Activated CD4-positive, CD25-positive, alpha-beta regulatory T cell treated with anti-CD3 and anti-CD28 coated beads, Interleukin-2, amount 50 U/mL, for 16 hours (primary cell): ENCODE data around the gene HDAC4.
"Not testable (repeated sequence)": the region's sequence is repeated elsewhere in the genome, so short reads cannot be mapped to it uniquely, and the experiment has no call there.

ENCODE experiments used
- DNase-seq: peaks from one replicate; pipeline ENCODE4 v3.0.0-alpha.2; 2020; ENCODE audit warnings: low read depth, low spot score

Gene HDAC4

DNA sequence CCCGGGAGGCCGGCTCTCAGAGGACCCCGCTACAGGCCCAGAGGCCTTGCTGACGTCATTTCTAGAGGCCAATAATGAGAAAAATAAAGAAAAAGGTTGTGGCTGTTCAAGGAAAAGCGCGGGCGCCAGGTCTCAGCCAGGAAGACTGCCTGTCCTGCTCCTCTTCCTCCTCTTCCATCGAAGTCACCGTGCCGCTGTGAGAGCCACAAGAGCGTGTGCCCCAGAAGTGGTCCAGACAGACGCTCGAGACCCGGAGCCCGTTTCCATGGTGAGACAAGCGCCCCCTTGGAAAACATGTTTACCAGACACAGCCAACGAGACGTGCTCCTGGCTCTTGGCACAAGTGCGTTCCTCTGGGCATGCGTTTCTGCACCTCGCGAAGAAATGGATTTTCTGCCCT lies 210.5 kb downstream of the HDAC4 start:
- DNase-seq: no peak

DNA sequence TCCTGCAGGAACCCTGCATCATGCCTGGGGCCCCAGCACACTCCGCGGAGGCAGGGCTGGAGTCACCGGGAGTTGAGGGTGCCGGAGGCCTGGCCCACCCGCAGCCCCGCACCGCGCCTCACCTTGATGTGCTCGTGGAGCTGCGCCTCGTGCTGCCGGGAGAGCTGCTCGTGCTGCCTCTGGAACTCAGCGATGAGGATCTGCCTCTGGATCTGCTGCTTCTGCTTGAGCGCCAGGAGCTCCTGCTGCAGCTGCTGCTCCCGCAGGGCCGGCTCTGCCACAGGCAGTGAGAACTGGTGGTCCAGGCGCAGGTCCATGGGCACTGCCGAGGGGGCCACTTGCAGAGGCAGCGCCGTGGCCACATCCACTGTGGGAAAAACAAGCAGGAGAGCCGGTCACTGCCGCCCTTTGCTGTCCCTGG lies 211.1 kb downstream of the HDAC4 start:
- no peak for DNase-seq

DNA sequence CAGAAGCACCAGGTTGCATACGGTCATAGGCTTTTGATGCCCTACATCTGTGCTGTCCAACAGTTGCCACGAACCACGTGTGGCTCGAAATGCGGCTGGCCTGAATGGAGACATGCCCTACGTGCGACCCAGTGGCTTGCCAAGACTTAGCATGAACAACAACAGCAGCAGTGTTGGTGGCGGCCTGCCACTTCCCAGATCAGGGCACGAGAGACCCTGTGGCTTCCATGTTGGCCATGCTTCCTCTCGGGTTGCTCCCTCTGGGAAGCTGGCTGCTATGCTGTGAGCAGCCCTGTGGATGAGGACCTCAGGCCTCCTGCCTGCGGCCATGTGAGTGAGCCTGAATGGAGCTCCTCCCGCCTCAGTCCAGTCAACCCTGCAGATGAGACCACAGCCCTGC lies 212.3 kb downstream of the HDAC4 start:
- no peak for DNase-seq

DNA sequence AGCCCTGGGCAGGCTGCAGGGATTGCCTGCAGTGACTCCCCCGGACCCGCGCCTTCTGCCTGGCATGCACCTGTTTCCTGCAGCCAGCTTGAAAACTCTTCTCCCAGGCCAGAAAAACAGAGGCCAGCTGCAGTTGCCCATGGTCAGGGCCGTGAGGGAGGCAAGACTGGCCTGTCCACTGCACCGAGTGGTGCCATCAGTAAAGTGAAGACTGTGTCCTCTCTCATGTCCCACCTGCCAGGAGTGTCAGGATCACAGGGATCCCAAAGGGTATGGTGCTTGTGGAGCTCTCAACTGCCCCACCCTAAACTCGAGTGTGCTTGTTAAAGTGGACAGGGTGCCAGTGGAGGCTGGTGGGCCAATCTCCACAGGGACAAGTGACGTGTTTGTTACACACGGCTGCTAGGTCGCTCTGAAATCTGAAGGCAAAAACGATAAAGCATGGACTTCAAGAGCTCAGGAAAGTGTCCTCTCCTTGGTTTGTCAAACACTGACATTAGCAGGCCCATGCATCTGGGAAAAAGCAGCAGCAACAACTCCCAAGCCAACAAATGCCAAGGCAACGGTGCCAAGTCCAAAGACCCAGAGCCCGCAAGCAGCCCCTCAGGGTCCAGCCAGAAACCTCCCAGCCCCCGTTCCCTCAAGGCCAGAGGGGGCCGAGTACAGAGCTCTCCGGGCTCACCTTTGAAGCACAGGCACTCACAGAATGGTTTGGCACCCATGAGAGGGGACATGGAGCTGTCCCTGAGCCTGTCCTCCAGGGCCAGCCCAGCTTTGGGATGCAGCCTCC lies 213.2 kb downstream of the HDAC4 start:
- DNase-seq: no peak

DNA sequence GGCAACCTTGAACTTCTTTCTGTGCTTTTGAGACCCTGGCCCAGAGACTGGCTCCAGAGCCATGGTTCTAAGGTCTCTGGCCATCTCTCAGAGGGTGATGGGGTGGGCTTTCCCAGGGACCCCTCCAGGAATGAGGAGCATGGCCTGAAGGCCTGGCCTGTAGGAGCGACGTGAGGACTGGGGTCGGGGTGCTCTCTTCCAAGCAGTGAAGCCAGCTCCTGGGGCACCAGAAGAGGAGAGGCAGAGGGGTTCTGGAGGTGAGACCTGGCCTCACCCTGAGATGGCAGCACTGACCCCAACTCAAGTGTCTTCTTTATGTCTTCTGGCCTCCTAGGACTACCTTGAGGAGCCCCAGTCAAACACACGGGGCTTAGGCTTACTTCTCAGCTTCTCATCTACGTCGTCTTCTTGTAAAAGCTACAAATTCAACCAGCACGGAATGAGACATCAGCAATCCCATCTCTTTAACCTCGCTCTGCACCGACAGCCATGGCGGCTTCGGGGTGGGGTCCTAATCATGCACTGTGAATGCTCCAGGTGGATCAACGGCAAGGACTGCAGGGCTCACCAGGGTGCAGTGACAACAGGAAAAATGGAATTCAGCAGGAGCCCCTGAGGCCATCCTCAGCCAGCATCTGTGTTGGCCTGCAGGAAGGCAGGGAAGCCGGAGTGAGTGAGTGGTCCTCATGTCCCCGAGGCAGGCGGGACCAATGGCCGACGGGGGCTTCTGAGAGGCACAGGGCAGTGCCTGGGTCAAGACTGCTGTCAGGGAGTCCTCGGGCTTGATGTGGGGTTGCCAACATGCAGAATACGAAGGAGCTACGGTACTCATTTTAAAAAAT lies 214.1 kb downstream of the HDAC4 start:
- DNase-seq: no peak

DNA sequence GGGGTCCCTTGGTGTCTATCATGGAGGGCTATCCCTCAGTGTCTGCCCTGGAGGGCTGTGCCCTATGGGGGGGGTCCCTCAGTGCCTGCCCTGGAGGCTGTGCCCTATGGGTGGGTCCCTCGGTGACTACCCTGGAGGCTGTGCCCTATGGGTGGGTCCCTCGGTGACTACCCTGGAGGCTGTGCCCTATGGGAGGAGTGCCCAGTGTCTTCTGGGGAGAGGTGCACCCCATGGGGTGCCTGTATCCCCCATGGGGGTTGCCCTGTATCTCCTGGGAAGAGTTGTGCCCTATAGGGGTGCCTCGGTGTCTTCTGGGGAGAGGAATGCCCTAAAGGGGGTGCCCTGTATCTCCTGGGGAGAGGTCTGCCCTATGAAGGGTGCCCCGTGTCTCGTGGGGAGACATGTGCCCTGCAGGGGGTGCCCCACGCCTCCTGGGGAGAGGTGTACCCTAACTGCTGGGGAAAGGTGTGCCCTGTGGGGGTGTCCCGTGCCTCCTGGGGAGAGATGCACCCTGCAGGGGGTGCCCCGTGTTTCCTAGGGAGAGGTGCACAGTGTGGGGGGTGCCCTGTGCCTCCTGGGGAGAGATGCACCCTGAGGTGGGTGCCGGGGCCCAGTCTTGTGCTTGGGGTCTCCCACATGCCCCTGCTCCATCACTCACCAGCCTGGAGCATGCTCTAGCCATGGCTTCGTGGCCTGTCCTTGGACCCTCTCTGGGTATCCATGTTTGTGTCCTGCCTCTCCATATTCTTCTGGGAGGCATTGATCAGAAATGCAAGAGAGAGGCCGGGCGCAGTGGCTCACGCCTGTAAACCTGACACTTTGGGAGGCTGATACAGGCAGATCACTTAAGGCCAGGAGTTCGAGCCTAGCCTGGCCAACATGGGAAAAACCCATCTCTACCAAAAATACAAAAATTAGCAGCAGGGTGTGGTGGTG lies 215.6 kb downstream of the HDAC4 start:
- no peak for DNase-seq

DNA sequence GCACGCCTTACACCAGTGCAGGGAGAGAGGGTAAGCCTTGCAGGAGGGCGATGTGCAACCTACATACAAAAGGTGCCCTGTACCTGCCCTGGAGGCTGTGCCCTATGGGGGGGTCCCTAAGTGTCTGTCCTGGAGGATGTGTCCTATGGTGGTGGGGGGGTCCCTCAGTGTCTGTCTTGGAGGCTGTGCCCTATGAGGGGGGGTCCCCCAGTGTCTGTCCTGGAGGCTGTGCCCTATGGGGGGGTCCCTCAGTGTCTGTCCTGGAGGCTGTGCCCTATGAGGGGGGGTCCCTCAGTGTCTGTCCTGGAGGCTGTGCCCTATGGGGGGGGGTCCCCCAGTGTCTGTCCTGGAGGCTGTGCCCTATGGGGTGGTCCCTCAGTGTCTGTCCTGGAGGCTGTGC lies 216.6 kb downstream of the HDAC4 start:
- DNase-seq: no peak

DNA sequence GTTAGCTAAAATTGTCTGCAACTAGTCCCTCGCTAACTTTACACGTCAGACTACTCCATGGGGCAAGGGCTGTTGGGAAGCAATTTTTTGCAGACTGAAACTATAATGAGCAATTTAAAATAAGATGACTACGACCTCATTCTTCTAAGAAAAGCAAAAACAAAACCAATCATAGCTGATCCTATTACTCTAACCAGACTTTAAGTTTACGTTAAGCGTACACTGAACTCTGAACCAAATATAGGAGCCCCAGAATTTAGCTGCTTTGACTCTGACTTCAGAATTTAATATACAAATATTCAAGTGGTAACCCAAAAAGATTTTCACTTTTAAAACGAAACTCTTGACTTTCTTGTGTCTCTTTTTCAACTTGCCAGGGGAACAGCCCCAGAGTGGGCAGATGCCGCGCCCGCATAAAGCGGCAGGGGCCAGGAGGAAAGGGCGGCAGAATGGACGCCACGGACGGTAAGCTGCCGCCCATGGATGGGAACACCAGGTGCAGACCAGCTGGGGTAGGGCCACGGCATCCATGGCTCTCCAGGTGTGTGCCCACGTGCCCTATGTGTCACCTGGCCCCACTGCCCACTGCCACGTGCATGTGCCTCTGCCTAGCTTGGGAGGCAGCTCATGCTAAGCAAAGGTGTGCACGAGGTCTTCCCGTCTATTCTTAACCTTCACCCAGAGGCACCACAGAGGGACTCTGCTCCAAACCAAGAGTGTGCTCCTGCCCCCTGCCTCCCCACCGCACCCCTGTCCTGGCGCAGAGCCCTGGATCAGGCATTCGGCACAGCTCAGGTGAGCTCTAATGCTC lies 217.6 kb downstream of the HDAC4 start:
- no peak for DNase-seq

DNA sequence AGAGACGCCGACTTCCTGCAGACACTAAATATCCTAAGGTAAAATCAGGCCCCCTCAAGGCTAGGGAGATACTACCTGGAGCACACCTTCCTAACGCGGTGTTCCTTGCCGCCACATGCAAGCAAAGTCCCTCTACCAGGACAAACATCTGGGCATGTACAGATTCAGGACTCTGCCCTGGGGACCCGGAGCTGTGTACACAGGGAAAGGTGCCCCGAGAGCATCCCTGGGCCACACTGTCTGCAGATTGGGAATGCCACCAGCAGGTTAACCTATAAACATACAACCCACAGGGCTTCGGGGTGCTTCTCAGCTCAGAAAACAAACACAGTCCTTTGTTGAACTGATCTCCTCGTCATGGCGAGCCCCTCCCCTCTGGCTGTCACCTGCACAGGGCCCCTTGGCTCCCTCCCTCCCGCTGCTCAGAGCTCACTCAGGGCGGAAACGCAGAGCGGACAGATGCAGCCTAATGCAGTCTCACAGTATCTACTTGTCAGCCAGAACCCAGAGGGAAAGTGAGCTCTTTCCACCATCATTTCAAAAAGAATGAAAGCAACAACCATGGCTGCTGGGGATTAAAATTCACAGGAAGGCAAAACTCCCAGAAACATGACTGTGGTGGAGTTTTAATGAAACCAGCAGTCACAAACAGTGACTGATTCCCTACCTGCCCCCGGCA lies 218.8 kb downstream of the HDAC4 start:
- no peak for DNase-seq

DNA sequence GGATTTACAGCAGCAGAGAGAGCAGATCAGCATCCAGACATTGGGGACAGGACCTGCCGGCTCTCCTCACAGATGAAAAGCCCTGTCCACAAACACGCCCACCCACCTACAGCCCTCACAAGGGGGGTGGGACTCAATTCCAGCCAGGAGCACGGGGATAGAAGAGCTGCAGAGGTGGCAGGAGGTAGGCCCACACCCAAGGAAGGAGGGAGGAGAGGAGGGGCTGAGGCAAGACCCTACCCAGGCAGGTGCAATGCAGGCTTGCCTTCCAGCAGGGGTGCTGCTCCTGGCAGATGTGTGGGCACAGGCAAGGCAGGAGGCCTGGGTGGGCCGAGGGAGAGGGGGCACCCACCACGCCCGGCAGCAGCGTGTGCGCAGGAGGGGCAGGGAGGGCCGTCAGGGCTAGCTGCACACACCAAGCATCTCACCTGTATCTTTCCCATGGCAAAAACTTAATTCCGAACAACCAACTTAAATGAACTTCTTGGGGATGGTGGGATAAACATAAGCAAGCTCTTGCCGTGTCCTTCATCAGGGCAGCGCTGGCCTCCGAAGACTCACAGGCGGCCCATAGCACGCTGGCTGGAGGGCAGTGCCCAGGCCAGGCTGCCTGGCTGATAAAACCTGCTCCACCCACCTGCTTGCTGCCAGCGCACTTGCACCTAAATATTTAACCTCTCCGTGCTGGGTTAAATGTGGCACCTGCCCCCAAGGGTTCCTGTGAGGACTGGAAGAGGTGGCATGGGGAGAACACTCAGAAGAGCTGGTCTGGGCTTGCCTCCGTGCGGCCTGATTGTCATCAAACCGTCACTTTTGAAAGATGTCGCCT lies 219.5 kb downstream of the HDAC4 start:
- no peak for DNase-seq

DNA sequence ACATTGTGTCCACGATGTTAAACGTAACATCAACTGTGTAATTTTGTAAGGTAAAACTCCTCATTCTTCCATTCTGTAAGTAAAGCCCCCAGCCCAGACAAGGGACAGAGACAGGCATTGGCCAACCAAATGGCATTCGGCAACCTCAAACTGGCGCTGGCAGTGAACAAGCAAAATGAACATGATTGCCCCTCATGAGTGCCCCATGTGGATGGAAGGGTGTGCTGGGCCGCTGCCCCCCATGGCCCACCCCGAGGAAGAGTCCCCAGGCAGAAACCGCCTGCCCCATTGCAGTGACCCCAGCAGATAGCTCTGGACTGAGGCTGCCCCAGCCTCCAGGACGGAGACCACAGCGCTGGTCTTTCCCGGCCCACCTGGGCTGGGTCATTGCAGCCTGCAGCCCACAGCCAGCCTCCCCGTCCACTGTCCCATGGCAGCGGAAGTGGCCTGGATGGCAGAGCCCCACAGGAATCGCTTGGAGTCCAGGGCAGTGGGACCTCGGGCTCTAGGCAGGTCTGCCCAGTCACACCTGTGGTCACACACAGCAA lies 220.2 kb downstream of the HDAC4 start:
- DNase-seq: no peak

DNA sequence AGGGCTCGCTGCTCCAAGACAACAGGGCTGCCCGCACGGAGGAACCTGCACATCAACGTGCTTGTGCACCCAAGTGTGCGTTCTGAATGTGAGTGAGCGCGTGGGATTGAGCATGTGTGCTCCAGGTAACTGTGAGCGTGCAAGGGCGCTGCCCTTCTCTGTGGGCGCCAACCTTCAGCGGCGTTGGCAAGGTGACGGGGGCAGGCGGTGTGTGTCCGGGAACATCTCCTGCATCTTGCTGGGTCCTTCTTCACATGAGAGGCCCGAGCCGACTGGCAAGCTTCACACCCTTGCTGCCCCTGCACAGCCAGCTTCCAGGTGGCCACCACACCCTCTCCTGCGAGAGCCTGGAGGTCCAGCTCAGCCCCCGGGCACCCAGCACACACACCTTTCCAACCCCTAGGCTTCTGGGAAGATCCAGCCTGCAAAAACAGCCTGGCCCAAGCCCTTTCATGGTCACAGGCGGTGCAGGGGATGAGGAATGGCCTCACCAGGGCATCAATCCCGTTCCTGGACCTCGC lies 220.9 kb downstream of the HDAC4 start:
- DNase-seq: no peak

DNA sequence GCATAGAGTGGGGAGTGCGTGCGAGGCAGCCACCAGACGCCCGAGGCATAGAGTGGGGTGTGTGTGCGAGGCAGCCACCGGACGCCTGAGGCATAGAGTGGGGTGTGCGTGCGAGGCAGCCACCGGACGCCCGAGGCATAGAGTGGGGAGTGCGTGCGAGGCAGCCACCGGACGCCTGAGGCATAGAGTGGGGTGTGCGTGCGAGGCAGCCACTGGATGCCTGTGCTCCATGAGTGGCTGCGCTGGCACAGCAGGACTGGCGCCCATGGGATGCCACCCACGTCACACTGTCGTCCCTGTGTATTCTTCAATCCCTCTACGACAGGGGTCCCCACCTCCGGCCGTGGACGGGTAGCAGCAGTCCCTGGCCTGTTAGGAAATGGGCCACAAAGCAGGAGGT lies 221.9 kb downstream of the HDAC4 start:
- DNase-seq: no peak

DNA sequence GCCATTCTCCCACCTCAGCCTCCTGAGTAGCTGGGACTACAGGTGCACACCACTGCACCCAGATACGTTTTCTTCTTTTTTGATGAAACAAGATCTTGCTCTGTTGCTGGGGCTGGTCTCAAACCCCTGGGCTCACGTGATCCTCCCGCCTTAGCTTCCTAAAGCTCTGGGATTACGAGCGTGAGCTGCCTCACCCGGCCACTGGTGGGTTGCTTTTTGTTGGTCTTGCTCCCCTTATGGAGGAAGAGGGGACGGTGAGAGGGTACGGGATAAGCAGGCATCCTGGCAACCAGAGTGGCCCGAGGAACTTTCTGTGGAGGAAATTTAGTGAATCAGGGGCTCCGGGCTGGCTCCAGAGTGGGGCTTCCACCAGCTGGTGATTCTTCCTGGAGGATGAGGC lies 222.3 kb downstream of the HDAC4 start:
- DNase-seq: no peak

DNA sequence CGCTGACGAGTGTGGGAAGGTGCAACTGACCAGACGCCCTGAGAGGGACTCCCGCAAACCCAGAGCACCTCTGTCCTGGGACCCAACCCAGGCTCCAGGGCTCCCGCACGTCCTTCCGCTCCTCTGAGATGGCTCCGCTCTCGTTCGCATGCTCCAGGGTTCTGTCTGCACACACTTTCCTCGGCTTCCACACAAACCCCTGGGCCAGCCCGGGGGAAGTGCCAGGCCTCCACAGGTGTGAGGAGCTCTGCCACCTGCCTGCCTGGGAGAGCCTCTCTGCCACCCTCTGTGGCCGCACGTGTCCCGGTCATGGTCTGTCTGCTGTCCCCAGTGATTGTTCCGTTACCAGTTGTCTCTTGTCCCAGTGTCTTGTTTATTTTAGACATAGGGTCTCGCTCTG lies 222.9 kb downstream of the HDAC4 start:
- no peak for DNase-seq

DNA sequence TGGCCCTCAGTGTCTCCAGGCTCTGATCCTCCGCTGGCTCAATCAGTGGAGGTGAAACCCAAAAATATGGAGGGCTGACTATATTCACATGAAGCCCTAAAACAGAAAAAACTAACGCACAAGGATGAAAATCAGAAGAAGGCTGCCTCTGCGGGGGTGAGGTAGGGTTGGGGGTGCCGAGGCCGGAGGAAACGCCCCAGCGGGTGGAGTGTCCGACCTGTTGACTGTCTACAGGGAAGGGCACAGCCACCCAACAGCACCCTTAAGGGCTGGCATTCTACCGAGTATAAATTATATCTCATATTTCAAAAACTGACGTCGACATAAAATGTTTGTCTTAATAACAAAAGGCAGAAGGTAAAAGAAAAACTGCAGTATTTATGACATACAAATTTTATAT lies 223.5 kb downstream of the HDAC4 start:
- no peak for DNase-seq

DNA sequence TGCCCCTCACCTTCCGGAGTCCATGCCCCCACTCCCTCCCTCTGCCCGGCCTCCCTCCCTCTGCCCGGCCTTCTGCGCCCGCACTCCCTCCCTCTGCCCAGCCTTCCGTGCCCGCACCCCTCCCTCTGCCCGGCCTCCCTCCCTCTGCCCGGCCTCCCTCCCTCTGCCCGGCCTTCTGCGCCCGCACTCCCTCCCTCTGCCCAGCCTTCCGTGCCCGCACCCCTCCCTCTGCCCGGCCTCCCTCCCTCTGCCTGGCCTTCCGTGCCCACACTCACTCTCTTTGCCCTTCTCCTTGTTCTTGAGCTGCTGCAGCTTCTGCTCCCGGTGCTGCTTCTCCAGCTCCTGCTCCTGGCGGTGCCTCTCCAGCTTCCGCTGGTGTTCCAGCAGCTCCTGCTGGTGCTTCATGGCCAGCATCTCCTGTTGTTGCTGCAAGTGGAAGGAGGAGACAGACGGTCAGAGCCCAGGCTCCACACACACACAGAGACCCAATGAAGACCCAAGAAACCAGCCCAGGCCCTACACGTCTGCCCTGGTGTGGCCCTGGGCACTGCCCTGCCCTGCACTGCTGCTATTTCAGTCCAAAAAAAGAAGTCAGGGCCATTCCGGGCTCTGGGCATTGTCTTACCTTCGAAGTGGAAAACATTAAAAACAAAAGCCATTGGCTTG lies 224.5 kb downstream of the HDAC4 start:
- DNase-seq: not testable (repeated sequence)

DNA sequence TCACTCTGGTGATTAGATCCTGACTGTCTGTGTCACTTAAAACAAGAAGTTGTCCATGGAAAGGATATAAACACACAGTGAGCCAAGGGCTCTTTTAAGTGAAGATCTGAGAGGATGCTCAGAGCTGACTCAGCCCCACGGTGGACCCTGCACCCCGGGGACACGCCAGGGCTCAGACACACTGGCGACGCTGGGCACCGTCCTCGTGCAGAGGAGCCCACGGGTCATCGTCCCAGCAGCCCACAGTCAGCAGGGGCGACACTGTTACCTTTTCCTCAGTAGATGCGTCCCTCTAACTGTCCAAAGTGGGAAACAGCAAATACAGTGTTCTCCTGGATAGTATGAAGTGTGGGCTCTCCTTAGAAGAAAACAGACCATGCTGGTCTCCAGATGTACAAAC lies 225.6 kb downstream of the HDAC4 start:
- no peak for DNase-seq

DNA sequence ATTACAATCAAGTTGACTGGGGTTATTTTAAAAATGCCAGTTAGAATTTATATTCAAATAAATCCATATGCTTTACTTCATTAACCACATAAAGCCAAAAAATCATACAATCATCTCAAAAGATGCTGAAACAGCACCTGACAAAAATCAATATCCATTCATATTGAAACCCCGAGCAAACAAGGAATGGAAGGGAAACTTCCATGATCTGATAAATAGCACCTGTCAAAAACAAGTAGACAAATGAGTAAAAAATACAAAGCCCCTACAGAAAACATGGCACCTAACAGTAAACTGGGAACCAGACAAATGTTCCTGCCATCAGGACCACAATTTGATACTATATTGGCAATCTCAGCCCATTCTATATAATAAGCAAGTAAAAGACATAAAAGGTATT lies 227.5 kb downstream of the HDAC4 start:
- DNase-seq: no peak
